Kidney epithelial cell (primary cell): ENCODE data around the gene SELENOI. TPM values are rescaled to one million over a fixed set of nuclear protein-coding genes. Genes with fewer than 3 reads are reported as not detected.

Experiments
- total RNA-seq: library from RNA; depleted of rRNA; stranded (reverse); fragments of >200 nt; gene quantifications from 2 replicates; pipeline ENCODE4 v1.2.3, GENCODE V29; 2015

The SELENOI gene
- total RNA-seq, 1 donor from 2014 or later, result 21.4 TPM

Other genes with a start within 250 kb of the SELENOI start
- 3.0 and 3.1 TPM in 2 replicates for gene GAREM2, start 173.1 kb upstream of the SELENOI start, total RNA-seq
- 109 and 115 TPM in 2 replicates for gene HADHA, start 101.5 kb upstream of the SELENOI start, total RNA-seq
- 98.3 and 105 TPM in 2 replicates for gene HADHB, start 101.2 kb upstream of the SELENOI start, total RNA-seq
- 0.07 and 0.08 TPM in 2 replicates for gene ADGRF3, start 646 bp downstream of the SELENOI start, total RNA-seq
- gene DRC1, start 55.8 kb downstream of the SELENOI start, total RNA-seq, result 0.13 and 0.41 TPM in 2 replicates
- not detected in 2 replicates for gene OTOF, start 132.0 kb downstream of the SELENOI start, total RNA-seq